Activated CD4-positive, alpha-beta T cell treated with anti-CD3 and anti-CD28 coated beads, Interleukin-2, amount 10 ng/mL, durations not matched to agents 24 days and 14 days (primary cell): ENCODE data around the gene KIAA0513. TPM values are rescaled to one million over a fixed set of nuclear protein-coding genes. Genes with fewer than 3 reads are reported as not detected.

Source experiments
- DNase-seq: peaks from one replicate; pipeline ENCODE4 v3.0.0; 2022
- H3K27ac Mint-ChIP-seq: one replicate; pipeline ENCODE4 v1.8.0; 2022; ENCODE audit warnings: mild to moderate bottlenecking, mixed read lengths
- H3K27me3 Mint-ChIP-seq: one replicate; pipeline ENCODE4 v1.8.0; 2022; ENCODE audit warnings: mixed read lengths
- H3K36me3 Mint-ChIP-seq: one replicate; pipeline ENCODE4 v1.8.0; 2022; ENCODE audit warnings: low read depth, mild to moderate bottlenecking, mixed read lengths
- H3K4me1 Mint-ChIP-seq: one replicate; pipeline ENCODE4 v1.8.0; 2021; ENCODE audit warnings: mixed read lengths
- H3K4me3 Mint-ChIP-seq: one replicate; pipeline ENCODE4 v1.8.0; 2022; ENCODE audit warnings: mild to moderate bottlenecking, moderate library complexity, mixed read lengths
- H3K9me3 Mint-ChIP-seq: one replicate; pipeline ENCODE4 v1.8.0; 2021; ENCODE audit warnings: mixed read lengths
- intact Hi-C: fragments of 100-400 bp; cut with micrococcal nuclease; formaldehyde crosslinking; loops from one replicate; pipeline ENCODE4 v1.15.1; 2023
- total RNA-seq: library from RNA; stranded (reverse); gene quantifications from 2 replicates; pipeline ENCODE4 v1.2.3, GENCODE V29; 2022

Gene KIAA0513
- total RNA-seq, 1 donor from 2014 or later, result 12.1 TPM

DNA sequence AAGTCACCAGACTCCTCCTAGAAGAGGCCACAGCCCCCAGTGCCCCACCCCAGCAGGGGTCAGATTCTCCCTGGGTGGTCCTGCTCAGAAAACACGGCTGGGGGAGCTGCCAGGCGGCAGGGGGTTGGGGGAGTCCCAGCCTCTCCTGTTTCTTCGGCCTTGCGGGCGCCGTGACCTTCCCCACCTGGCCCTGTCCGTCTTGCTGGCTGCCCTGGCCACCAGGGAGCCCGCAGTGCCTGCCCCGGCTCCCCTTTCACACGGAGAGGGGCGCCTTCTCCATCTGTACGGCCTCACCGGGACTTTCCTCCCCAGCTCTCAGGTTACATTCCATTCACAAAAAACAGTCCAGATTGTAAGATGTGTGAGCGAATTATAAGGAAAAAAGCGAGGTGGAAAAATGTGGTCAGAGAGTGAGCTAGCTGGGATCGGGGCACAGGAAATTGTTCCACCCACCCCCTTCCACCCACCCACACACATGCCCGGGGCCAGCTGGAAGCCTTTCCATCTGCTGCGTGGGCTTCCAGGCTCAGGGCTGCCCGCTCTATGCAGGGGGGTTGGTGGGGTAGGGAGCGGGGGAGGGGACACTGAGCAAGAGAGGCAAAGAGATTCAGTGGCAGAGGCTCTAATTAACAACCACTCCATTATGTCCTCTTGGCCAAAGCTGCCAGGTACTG, 99.2 kb downstream of the KIAA0513 start:
- peaks cover 9% of the 10 kb centered on the region for H3K4me1 Mint-ChIP-seq
- H3K4me3 Mint-ChIP-seq, result peak overlapping the region; percentile 30
- H3K27me3 Mint-ChIP-seq, result peaks cover 3% of the 10 kb centered on the region
- no peaks in the 10 kb centered on the region for H3K36me3 Mint-ChIP-seq
- intact Hi-C loops, result no loop called here
- no peaks in the 10 kb centered on the region for H3K9me3 Mint-ChIP-seq
- DNase-seq, result no peak
- H3K27ac Mint-ChIP-seq, result peak overlapping the region; percentile 63

DNA sequence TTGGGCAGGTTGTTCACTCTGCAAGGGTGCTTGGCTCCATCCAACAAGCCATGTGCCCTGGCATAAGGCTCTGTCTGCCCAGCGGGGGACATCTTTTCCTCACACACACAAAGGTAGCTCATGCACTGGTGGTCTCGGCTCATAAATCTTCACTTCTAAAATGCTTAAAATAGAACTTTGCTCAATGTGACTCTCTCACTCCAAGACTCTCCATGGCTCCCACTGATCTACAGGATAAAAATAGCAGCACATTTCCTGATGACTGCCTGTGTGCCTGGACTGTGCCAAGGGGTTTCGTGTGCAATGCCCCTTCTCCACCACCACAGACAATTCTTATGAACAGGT, 99.8 kb downstream of the KIAA0513 start:
- Mint-ChIP-seq H3K4me3 (peak overlapping the region; percentile 3), H3K27ac (peak overlapping the region; percentile 25), H3K27me3 (peaks cover 3% of the 10 kb centered on the region), H3K9me3 (no peaks in the 10 kb centered on the region), H3K36me3 (no peaks in the 10 kb centered on the region), H3K4me1 (peaks cover 9% of the 10 kb centered on the region)
- intact Hi-C loops, result no loop called here
- DNase-seq, result no peak

DNA sequence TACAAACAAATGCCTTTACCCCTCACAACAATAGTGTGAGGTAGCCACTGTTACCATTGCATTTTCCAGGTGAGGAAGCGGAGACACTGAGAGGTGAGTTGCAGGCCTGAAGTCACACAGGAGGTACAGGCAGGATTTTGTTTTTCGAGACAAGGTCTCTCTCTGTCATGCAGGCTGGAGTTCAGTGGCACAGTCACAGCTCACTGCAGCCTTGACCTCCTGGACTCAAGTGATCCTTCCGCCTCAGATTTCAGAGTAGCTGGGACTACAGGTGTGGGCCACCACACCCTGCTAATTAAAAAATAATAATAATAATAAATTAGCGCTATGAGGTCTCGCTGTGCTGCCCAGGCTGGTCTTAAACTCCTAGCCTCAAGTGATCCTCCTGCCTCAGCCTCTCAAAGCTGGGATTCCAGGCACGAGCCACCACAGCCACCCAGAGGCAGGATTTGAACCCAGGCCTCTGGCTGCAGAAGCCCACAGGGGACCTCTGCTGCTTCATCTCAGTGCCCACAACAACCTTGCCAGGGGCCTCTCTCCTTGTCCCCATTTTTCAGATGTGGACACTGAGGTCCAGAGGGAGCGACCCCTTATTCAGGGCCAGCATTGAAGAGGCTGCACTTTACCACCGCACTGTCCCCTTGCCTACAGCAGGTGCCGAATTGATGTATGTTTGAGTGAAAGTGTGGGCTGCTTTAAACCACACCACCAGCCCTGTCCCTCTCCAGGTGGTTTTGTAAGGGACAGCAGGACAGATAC, 100.7 kb downstream of the KIAA0513 start:
- intact Hi-C loops, result no loop called here
- H3K36me3 Mint-ChIP-seq, result no peaks in the 10 kb centered on the region
- no peak for DNase-seq
- peaks cover 9% of the 10 kb centered on the region for H3K4me1 Mint-ChIP-seq
- H3K27ac Mint-ChIP-seq, result no peak overlapping the region
- no peaks in the 10 kb centered on the region for H3K9me3 Mint-ChIP-seq
- peaks cover 3% of the 10 kb centered on the region for H3K27me3 Mint-ChIP-seq
- no peak overlapping the region for H3K4me3 Mint-ChIP-seq

DNA sequence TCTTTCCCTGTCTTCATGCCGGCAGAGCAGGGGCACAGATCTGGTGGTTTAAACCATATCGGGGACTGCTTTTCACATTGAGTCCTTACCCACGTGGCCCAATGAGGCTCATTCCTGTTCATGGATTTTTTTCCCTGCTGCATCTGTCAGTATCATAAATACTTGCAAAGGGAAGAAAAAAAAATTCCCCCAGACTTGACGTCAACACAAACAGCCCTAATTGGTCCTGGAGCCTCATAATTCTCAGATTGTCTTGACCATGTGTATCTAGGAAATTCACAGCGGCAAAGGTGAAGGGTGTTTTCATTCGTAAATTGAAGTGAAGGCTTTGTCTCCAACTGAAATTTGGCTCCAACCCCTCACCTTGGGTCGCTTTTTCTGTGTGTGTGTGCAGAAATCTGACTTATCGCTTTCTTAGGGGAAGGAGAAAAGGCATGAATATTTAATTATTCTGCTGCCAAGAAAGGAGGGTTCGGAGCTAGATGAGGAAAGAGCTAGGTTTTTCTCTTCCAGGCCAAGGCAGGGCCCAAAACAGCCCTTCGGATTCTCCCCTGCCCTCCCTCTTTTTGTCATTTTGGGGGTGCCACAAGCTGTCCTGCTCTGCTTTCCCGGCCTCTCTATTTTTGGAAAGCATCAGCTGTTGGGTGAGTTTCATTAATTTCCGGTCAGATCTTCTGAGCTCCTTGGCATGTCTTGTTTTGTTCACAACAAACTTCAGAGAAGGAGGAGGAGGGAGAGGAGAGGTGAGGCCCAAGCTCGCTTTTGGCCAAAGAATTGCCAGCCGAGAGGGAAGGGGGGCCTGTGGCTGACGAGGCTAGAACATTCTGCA, 102.5 kb downstream of the KIAA0513 start:
- no peaks in the 10 kb centered on the region for H3K36me3 Mint-ChIP-seq
- H3K27me3 Mint-ChIP-seq, result peaks cover 3% of the 10 kb centered on the region
- H3K9me3 Mint-ChIP-seq, result no peaks in the 10 kb centered on the region
- intact Hi-C loops, result no loop called here
- no peak overlapping the region for H3K27ac Mint-ChIP-seq
- no peak for DNase-seq
- peaks cover 9% of the 10 kb centered on the region for H3K4me1 Mint-ChIP-seq
- no peak overlapping the region for H3K4me3 Mint-ChIP-seq

DNA sequence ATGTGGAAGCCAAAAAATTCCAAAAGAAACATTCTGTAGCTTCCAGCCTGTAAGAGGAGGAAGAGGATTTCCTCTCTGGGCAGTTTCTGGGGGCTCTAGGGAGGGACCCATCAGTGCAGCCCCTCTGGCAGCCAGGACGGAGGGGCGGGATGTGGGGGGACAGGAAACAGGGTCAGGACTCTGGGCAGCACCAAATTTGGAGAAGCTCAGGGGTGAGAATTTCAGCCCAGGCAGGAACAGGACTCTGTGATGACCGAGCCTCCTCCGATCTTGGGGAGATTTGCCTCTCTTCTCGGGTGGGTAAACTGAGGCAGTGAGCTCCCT, 103.1 kb downstream of the KIAA0513 start:
- no peak for DNase-seq
- peaks cover 9% of the 10 kb centered on the region for H3K4me1 Mint-ChIP-seq
- H3K4me3 Mint-ChIP-seq, result no peak overlapping the region
- no peak overlapping the region for H3K27ac Mint-ChIP-seq
- peaks cover 5% of the 10 kb centered on the region for H3K27me3 Mint-ChIP-seq
- no peaks in the 10 kb centered on the region for H3K36me3 Mint-ChIP-seq
- intact Hi-C loops, result no loop called here
- no peaks in the 10 kb centered on the region for H3K9me3 Mint-ChIP-seq

DNA sequence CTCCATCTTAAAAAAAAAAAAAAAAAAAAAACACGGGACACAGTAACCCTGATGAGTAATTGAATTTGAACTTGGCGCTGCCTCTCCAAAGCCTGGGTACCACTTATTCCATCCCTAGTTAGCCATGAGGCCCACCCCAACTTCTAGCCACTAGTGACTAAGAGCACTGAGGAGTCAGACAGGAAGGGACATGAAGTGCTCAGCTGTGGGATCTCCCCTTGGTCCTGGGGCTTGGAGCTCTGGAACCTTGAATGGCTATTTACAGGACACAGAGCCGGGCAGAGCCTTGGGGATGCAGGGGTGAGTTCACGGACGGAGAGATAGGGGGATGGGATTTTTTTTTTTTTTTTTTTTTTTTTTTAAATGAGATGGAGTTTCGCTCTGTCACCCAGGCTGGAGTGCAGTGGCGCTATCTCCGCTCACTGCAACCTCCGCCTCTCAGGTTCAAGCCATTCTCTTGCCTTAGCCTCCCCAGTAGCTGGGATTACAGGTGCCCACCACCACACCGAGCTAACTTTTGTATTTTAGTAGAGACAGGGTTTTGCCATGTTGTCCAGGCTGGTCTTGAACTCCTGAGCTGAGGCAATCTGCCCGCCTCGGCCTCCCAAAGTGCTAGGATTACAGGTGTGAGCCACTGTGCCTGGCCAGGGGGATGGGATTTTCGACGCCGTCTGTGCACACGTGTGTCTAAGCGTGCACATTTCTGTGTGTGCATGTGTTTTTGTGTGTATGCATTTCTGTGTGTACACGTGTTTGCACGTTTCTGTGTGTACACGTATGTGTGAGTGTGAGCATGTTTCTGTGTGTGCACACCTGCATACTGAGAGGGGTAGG, 105.1 kb downstream of the KIAA0513 start:
- H3K4me1 Mint-ChIP-seq, result peaks cover 2% of the 10 kb centered on the region
- intact Hi-C loops, result no loop called here

DNA sequence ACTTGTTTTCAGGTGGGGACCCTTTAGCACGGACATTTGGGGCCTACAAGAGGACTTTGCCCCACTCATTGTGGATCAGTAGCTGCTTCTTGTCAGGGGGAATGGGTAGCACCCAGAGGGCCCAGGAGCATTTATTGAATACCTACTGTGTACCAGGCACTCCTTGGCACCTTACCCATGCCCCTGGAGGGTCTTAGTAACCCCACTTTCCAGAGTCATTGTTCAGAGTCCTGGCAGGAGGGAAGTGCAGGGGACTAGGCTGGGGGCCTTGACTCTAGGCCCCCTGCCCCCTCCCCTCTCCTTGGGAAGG, 105.7 kb downstream of the KIAA0513 start:
- Mint-ChIP-seq H3K9me3 (no peaks in the 10 kb centered on the region), H3K4me3 (no peak overlapping the region), H3K36me3 (no peaks in the 10 kb centered on the region), H3K4me1 (peaks cover 2% of the 10 kb centered on the region), H3K27me3 (peaks cover 25% of the 10 kb centered on the region), H3K27ac (no peak overlapping the region)
- no peak for DNase-seq
- intact Hi-C loops, result no loop called here

More for the DNA sequence above, 105.1 kb downstream of the KIAA0513 start:
- Mint-ChIP-seq H3K27ac (no peak overlapping the region), H3K4me3 (no peak overlapping the region), H3K36me3 (no peaks in the 10 kb centered on the region), H3K27me3 (peaks cover 19% of the 10 kb centered on the region), H3K9me3 (no peaks in the 10 kb centered on the region)
- no peak for DNase-seq

DNA sequence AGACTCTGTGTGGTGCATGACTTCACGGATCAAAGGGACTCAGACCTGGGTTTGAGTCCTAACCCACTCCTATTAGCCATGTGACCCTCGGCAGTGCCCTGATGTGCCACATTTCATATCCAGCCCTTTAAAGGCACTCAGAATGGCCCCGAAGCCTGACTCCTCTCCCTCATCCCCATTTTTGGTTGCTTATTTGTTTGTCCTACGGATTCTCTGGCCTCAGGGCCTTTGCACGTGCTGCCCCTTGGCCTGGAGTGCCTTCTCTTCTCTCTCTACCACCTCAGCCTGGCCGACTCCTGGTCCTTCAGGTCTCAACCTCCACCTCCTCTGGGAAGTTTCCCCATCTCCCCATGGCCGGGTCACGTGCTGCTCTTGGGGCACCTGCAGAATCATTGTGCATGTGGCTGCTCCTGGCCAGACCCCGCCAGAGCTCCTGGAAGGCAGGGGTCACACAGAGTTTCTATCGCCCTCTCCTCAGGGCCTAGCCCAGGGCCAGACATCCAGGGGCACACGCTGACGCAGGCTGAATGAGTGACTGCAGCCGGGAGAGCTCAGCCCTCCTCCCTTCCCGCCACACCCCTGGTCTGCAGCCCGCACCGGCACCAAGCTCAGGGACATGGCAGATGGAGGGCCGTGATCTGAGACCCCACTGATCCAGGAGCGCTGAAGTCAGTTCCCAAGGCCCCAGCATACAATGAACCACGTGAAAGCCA, 106.6 kb downstream of the KIAA0513 start:
- DNase-seq, result no peak
- intact Hi-C loops, result no loop called here
- Mint-ChIP-seq H3K27me3 (peaks cover 34% of the 10 kb centered on the region), H3K4me3 (no peak overlapping the region), H3K27ac (no peak overlapping the region), H3K9me3 (no peaks in the 10 kb centered on the region), H3K36me3 (no peaks in the 10 kb centered on the region), H3K4me1 (peaks cover 2% of the 10 kb centered on the region)

DNA sequence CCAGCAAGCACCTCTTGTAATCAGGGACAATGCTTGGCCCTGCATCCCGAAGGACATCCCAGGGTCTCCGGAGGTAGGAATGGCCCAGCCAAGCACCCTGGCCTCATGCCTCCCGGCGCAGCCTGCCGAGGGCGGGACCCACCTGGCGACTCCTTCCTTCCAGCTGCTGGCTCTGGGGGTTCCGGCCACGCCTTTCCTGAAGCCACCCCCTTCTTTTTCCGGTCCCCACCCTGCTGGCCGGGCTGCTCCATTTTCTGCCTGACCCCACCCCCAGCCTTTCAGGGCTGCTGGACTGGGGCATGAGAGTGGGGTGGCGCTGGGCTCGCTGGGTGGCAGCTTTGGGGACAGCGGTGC, 107.2 kb downstream of the KIAA0513 start:
- Mint-ChIP-seq H3K36me3 (no peaks in the 10 kb centered on the region), H3K9me3 (no peaks in the 10 kb centered on the region), H3K27me3 (peaks cover 40% of the 10 kb centered on the region), H3K4me1 (peaks cover 3% of the 10 kb centered on the region), H3K4me3 (no peak overlapping the region), H3K27ac (no peak overlapping the region)
- no peak for DNase-seq
- intact Hi-C loops, result no loop called here

DNA sequence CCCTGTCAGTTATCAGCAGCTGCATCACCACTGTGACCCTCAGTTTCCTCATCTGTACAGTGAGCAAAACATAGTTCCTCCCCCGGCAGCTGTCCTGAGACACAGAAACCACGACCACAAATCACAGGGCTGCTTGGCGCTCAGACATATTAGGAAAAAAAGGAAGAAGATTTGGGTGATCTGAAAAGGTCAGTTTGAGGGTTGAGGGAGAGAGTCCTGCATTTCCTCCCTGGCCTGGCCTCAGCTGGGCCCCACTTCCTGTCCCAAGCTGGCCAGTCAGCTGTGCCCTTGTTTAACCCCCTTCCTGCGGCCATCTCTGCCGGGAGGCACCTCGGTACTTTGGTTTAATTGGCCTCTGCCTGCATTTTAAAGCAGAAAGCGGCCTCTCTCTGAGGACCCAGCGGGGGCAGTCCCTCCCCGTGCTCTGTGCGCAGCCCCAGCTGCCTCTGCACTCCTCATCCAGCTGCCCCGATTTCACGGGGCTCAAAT, 108.7 kb downstream of the KIAA0513 start:
- Mint-ChIP-seq H3K36me3 (no peaks in the 10 kb centered on the region), H3K4me3 (no peak overlapping the region), H3K27ac (no peak overlapping the region), H3K4me1 (peaks cover 4% of the 10 kb centered on the region), H3K9me3 (no peaks in the 10 kb centered on the region), H3K27me3 (peaks cover 38% of the 10 kb centered on the region)
- no peak for DNase-seq
- intact Hi-C loops, result no loop called here

DNA sequence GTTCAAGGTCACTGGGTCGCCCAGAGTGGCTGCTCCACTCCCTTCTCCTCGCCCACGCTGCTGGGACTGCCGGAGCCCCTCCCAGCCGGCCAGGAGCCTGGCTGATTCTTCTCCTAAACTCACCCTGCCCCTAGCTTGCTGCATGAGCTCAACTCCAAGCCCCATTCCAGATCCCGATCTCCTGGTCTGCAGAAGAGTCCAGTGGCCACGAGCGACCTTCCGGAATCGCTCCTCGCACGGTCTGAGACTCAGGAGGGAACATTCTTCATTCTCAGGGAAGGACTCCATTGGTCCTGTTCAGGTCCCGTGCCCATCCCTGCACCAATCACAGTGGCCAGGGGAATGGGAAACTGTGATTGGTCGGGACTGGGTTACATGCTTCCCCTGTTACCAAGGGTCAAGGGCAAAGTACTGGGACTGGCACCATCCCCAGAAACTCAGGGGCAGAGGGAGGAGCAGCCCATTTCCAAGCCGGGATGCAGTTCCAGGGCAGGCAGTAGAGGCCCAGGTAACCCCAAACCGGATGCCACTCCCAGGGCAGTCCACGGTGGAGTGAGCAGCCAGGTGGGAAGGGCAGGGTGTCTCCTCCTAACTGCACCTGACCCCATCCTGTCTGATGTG, 109.2 kb downstream of the KIAA0513 start:
- intact Hi-C loops, result no loop called here

DNA sequence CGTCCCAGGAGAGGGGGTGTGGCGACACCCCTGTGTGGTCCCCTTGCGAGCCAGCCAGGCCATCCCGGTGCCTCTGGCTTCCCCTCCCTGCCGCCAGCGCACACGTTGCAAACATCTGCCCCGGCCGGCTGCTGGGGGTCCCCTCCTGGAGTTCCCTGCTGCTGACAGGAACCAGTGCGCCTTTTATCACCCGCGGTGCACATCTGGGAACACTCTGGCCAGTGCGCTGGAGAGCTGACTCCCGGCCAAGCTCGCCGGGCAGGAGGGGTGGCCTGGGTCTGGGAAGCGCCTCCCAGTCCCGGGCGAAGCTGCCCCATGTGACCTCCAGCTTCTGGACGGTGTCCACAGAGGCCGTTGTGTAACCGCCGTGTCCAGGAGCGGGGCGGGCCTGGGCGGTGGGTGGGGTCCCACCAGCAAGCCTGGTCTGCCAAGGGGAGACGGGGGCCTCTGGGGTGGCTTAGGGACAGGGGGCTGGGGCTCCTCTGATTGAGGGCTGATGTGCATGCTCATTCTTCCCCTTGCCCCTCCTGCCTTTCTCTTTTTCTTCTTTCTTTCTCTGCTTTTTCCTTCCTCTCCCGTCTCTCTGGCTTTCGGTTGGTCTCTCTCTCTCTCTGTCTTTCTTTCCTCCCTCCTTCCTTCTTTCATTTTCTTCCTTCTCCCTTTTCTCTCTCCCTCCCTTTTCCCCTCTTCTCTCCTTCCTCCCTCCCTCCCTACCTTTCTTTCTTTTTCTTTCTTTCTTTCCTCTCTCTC, 109.9 kb downstream of the KIAA0513 start:
- Mint-ChIP-seq H3K36me3 (no peaks in the 10 kb centered on the region), H3K27ac (no peak overlapping the region), H3K27me3 (peaks cover 38% of the 10 kb centered on the region), H3K4me3 (no peak overlapping the region), H3K9me3 (no peaks in the 10 kb centered on the region), H3K4me1 (peaks cover 4% of the 10 kb centered on the region)
- intact Hi-C loops, result no loop called here
- no peak for DNase-seq

More for the DNA sequence above, 109.2 kb downstream of the KIAA0513 start:
- H3K4me1 Mint-ChIP-seq, result peaks cover 4% of the 10 kb centered on the region
- no peak for DNase-seq
- H3K27ac Mint-ChIP-seq, result no peak overlapping the region
- H3K36me3 Mint-ChIP-seq, result no peaks in the 10 kb centered on the region
- peaks cover 38% of the 10 kb centered on the region for H3K27me3 Mint-ChIP-seq
- H3K4me3 Mint-ChIP-seq, result no peak overlapping the region
- no peaks in the 10 kb centered on the region for H3K9me3 Mint-ChIP-seq
